ENCODE data around the gene PHYHIPL.

DNA sequence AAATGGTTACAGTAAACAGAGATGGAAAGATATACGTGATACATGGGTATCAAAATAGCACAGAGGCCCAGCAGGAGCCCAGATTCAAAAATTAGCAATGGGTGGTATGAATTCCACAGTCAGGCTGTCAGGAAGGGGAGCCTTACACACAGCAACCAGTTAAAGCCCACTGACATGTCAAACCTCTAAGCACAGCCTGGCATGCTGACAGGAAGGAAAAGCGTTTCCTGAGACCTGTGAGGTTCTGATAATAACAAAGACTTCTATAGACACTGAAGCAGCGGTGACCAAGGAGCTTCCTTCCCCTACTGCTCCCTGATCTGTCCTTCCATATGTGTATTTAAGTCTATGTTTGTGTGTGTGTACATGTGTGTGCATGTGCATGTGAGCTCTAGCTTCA lies 89.9 kb downstream of the PHYHIPL start:
- TF ChIP-seq, protein P1, sequence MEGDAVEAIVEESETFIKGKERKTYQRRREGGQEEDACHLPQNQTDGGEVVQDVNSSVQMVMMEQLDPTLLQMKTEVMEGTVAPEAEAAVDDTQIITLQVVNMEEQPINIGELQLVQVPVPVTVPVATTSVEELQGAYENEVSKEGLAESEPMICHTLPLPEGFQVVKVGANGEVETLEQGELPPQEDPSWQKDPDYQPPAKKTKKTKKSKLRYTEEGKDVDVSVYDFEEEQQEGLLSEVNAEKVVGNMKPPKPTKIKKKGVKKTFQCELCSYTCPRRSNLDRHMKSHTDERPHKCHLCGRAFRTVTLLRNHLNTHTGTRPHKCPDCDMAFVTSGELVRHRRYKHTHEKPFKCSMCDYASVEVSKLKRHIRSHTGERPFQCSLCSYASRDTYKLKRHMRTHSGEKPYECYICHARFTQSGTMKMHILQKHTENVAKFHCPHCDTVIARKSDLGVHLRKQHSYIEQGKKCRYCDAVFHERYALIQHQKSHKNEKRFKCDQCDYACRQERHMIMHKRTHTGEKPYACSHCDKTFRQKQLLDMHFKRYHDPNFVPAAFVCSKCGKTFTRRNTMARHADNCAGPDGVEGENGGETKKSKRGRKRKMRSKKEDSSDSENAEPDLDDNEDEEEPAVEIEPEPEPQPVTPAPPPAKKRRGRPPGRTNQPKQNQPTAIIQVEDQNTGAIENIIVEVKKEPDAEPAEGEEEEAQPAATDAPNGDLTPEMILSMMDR (IDR thresholded peaks at IDR 0.05), result no peak
- no peak for TF ChIP-seq POLR2A (IDR thresholded peaks at IDR 0.05)

All from lower leg skin (tissue), 3 donors.